Measurements from ENCODE around the gene APOBEC3G.
"Not testable (repeated sequence)": the region's sequence is repeated elsewhere in the genome, so short reads cannot be mapped to it uniquely, and the experiment has no call there.

Gene APOBEC3G

GRCh38 chr22:39077026-39077840, at the start of gene APOBEC3G:
Gene APOBEC3G (plus strand): TSS chr22:39077275. CDS start chr22:39077362, 87 bp downstream.
- peak; percentile 49 for DNase-seq (ENCODE audit: low read depth)
- H3K4me3 ChIP-seq (ENCODE audit: low read depth, low read length) = peak within 1 kb of the TSS; percentile 54

- DNase-seq (ENCODE audit: low read depth) = no peak
- TF ChIP-seq CTCF (conservative IDR thresholded peaks at IDR 0.05; ENCODE audit: low read depth, low read length) = no peak
- H3K4me3 ChIP-seq (ENCODE audit: low read depth, low read length) = no peak overlapping the region
Measured at GRCh38 chr22:39027717-39028116, 49.4 kb upstream of the APOBEC3G start.

GRCh38 chr22:39028281-39028680, 48.8 kb upstream of the APOBEC3G start:
- no peak for TF ChIP-seq CTCF (conservative IDR thresholded peaks at IDR 0.05; ENCODE audit: low read depth, low read length)
- H3K4me3 ChIP-seq (ENCODE audit: low read depth, low read length) = no peak overlapping the region
- DNase-seq (ENCODE audit: low read depth) = peak; percentile 14

- no peak overlapping the region for H3K4me3 ChIP-seq (ENCODE audit: low read depth, low read length)
- no peak for DNase-seq (ENCODE audit: low read depth)
- no peak for TF ChIP-seq CTCF (conservative IDR thresholded peaks at IDR 0.05; ENCODE audit: low read depth, low read length)
Measured at GRCh38 chr22:39029227-39029626, 47.8 kb upstream of the APOBEC3G start.

- no peak overlapping the region for H3K4me3 ChIP-seq (ENCODE audit: low read depth, low read length)
- no peak for TF ChIP-seq CTCF (conservative IDR thresholded peaks at IDR 0.05; ENCODE audit: low read depth, low read length)
- DNase-seq (ENCODE audit: low read depth) = no peak
Measured at GRCh38 chr22:39030705-39031104, 46.4 kb upstream of the APOBEC3G start.

- not testable (repeated sequence) for H3K4me3 ChIP-seq (ENCODE audit: low read depth, low read length); DNase-seq (ENCODE audit: low read depth)
Measured at GRCh38 chr22:39031434-39032295, 45.4 kb upstream of the APOBEC3G start.

GRCh38 chr22:39037071-39037470, 40.0 kb upstream of the APOBEC3G start:
- DNase-seq (ENCODE audit: low read depth); H3K4me3 ChIP-seq (ENCODE audit: low read depth, low read length): not testable (repeated sequence)

- H3K4me3 ChIP-seq (ENCODE audit: low read depth, low read length) = no peak overlapping the region
- no peak for TF ChIP-seq CTCF (conservative IDR thresholded peaks at IDR 0.05; ENCODE audit: low read depth, low read length)
- DNase-seq (ENCODE audit: low read depth) = no peak
Measured at GRCh38 chr22:39039306-39040126, 37.6 kb upstream of the APOBEC3G start.

- DNase-seq (ENCODE audit: low read depth) = not testable (repeated sequence)
- peak overlapping the region; percentile 68 for H3K4me3 ChIP-seq (ENCODE audit: low read depth, low read length)
Measured at GRCh38 chr22:39040155-39040537, 36.9 kb upstream of the APOBEC3G start.
